HL-60 (cell line): ENCODE results near the gene GNB1.

Experiments used
- DNase-seq, 2 experiments: peaks; one replicate each; pipeline ENCODE4 v3.0.0-alpha.2; 2010 to 2020; ENCODE audit warnings: low read depth in 1 of 2, low spot score in 1 of 2
- H3K27ac ChIP-seq: fragments of 250-450 bp; sonication (Bioruptor Pico); replicated peaks from 2 replicates; pipeline ENCODE4 v1.5.1; 2020; ENCODE audit warnings: mild to moderate bottlenecking, moderate library complexity
- H3K27me3 ChIP-seq: fragments of 250-450 bp; sonication (Bioruptor Pico); 2 replicates; pipeline ENCODE4 v1.5.1; 2021; ENCODE audit warnings: mild to moderate bottlenecking, moderate library complexity; ENCODE audit not compliant: insufficient read depth, poor library complexity, severe bottlenecking
- H3K4me3 ChIP-seq: replicated peaks from 2 replicates; pipeline ENCODE4 v1.5.1; 2011; ENCODE audit warnings: mild to moderate bottlenecking, control low read depth, low read length; ENCODE audit not compliant: insufficient read depth
- CTCF ChIP-seq: IDR thresholded peaks from one replicate; pipeline ENCODE4 v1.5.1; 2011; ENCODE audit warnings: low read length, control low read depth, inconsistent platforms; ENCODE audit not compliant: insufficient read depth
- GABPA ChIP-seq: IDR thresholded peaks from 2 replicates; pipeline ENCODE4 v1.6.1; 2012; ENCODE audit warnings: low read depth
- POLR2AphosphoS5 ChIP-seq: IDR thresholded peaks from 2 replicates; pipeline ENCODE4 v1.6.1; 2012; ENCODE audit warnings: low read depth
- REST ChIP-seq: IDR thresholded peaks from 2 replicates; pipeline ENCODE4 v1.6.1; 2012; ENCODE audit warnings: low read depth; ENCODE audit not compliant: insufficient replicate concordance
- SPI1 ChIP-seq: IDR thresholded peaks from 2 replicates; pipeline ENCODE4 v1.6.1; 2012; ENCODE audit warnings: low read depth, mild to moderate bottlenecking, borderline replicate concordance

Gene GNB1

GRCh38 chr1:1919304-1920056 lies 28.6 kb upstream of the GNB1 start:
- no peak for TF ChIP-seq GABPA
- no peak for TF ChIP-seq REST
- TF ChIP-seq SPI1 = no peak
- no peak for TF ChIP-seq POLR2AphosphoS5
- no peak for TF ChIP-seq CTCF
- H3K4me3 ChIP-seq = peak overlapping the region; percentile 56
- no peak overlapping the region for H3K27ac ChIP-seq
- H3K27me3 ChIP-seq = no peaks in the 10 kb centered on the region
- peak; percentile 96 to 97 for DNase-seq

- Histone ChIP-seq H3K27me3 (no peaks in the 10 kb centered on the region), H3K27ac (no peak within 1 kb of the TSS), H3K4me3 (peak within 1 kb of the TSS; percentile 56)
- DNase-seq = no peak
- TF ChIP-seq CTCF = no peak
- TF ChIP-seq REST = no peak
- no peak for TF ChIP-seq SPI1
- no peak for TF ChIP-seq POLR2AphosphoS5
- no peak for TF ChIP-seq GABPA
These were observed 28.0 kb upstream of the GNB1 start, which contains the start of gene TMEM52 for GRCh38 chr1:1918901-1919303. TMEM52 (minus strand) TSS chr1:1919279; CDS start chr1:1919265, 14 bp downstream.

- no peak for DNase-seq
- TF ChIP-seq REST = no peak
- TF ChIP-seq SPI1 = no peak
- no peak for TF ChIP-seq GABPA
- TF ChIP-seq POLR2AphosphoS5 = no peak
- TF ChIP-seq CTCF = no peak
- Histone ChIP-seq H3K27me3 (no peaks in the 10 kb centered on the region), H3K27ac (no peak overlapping the region), H3K4me3 (peak overlapping the region; percentile 56)
These were observed 27.4 kb upstream of the GNB1 start for GRCh38 chr1:1917995-1918900.
